ENCODE data around the gene S100A1.

The S100A1 gene

GRCh38 chr1:153610334-153610733 is 17.9 kb upstream of the S100A1 start:
- no peak for DNase-seq

- no peak for DNase-seq
Observed at GRCh38 chr1:153610811-153611301, 17.4 kb upstream of the S100A1 start.

GRCh38 chr1:153611356-153611755 is 16.9 kb upstream of the S100A1 start:
- DNase-seq: no peak

GRCh38 chr1:153612111-153612754 is 16.0 kb upstream of the S100A1 start:
- DNase-seq: peak in 1 of 51 donors; percentile 30

GRCh38 chr1:153612755-153613331 is 15.4 kb upstream of the S100A1 start, which contains the start of gene S100A16:
Gene S100A16, minus strand, starts transcription at chr1:153613137. Its CDS starts 4,986 bp downstream, at chr1:153608151.
- DNase-seq: peak in 29 of 51 donors; percentile 10 to 66 (median 41)

- no peak for DNase-seq
Observed at GRCh38 chr1:153613406-153613805, 14.8 kb upstream of the S100A1 start.

- no peak for DNase-seq
Observed at GRCh38 chr1:153614189-153614900, 13.9 kb upstream of the S100A1 start.

- no peak for DNase-seq
Observed at GRCh38 chr1:153614906-153615305, 13.3 kb upstream of the S100A1 start.

GRCh38 chr1:153615406-153615805 is 12.8 kb upstream of the S100A1 start:
- no peak for DNase-seq

- DNase-seq: no peak
Observed at GRCh38 chr1:153616144-153616916, 11.9 kb upstream of the S100A1 start, which contains the start of gene S100A14. Gene S100A14, minus strand, starts transcription at chr1:153616325. Its CDS starts 467 bp downstream, at chr1:153615858.

GRCh38 chr1:153616917-153617311 is 11.3 kb upstream of the S100A1 start:
- peak in 4 of 51 donors; percentile 9 to 20 (median 14) for DNase-seq

GRCh38 chr1:153617663-153618062 is 10.6 kb upstream of the S100A1 start:
- DNase-seq: peak in 24 of 51 donors; percentile 10 to 71 (median 40)

- DNase-seq: no peak
Observed at GRCh38 chr1:153619171-153619570, 9.1 kb upstream of the S100A1 start.

GRCh38 chr1:153623101-153623500 is 5.1 kb upstream of the S100A1 start:
- DNase-seq: no peak

GRCh38 chr1:153624965-153625611 is 3.1 kb upstream of the S100A1 start:
- no peak for DNase-seq

GRCh38 chr1:153626477-153626903 is 1.7 kb upstream of the S100A1 start:
- DNase-seq: no peak

GRCh38 chr1:153626904-153627714 is 1.1 kb upstream of the S100A1 start, which contains the start of gene S100A13:
Gene S100A13, minus strand, starts transcription at chr1:153627505. Its CDS starts 1,033 bp downstream, at chr1:153626472.
- DNase-seq: peak in 39 of 51 donors; percentile 19 to 78 (median 63)

GRCh38 chr1:153628638-153629342 is 556 bp downstream of the S100A1 start:
- peak in 1 of 51 donors; percentile 34 for DNase-seq

GRCh38 chr1:153629343-153629665 is 1.1 kb downstream of the S100A1 start:
- no peak for DNase-seq
